ENCODE measurements around the gene DMRT3.

Gene DMRT3

GRCh38 chr9:970151-970996 lies 6.1 kb upstream of the DMRT3 start:
- in situ Hi-C loops (cut with MboI; ENCODE audit: low sequenced_read_pairs): no loop called here

GRCh38 chr9:971901-972500 lies 4.5 kb upstream of the DMRT3 start:
- in situ Hi-C loops (cut with MboI; ENCODE audit: low sequenced_read_pairs): no loop called here

GRCh38 chr9:972501-973294 lies 3.8 kb upstream of the DMRT3 start:
- in situ Hi-C loops (cut with MboI; ENCODE audit: low sequenced_read_pairs): no loop called here

GRCh38 chr9:973295-973834 lies 3.1 kb upstream of the DMRT3 start:
- in situ Hi-C loops (cut with MboI; ENCODE audit: low sequenced_read_pairs): no loop called here

GRCh38 chr9:974031-974995 lies 2.1 kb upstream of the DMRT3 start:
- in situ Hi-C loops (cut with MboI; ENCODE audit: low sequenced_read_pairs): no loop called here

GRCh38 chr9:974996-975739 lies 1.3 kb upstream of the DMRT3 start:
- in situ Hi-C loops (cut with MboI; ENCODE audit: low sequenced_read_pairs): no loop called here

GRCh38 chr9:975740-976257 lies 656 bp upstream of the DMRT3 start:
- in situ Hi-C loops (cut with MboI; ENCODE audit: low sequenced_read_pairs): no loop called here

- in situ Hi-C loops (cut with MboI; ENCODE audit: low sequenced_read_pairs): no loop called here
Observed at GRCh38 chr9:976943-977837, 735 bp downstream of the DMRT3 start.

GRCh38 chr9:977838-978830 lies 1.7 kb downstream of the DMRT3 start:
- in situ Hi-C loops (cut with MboI; ENCODE audit: low sequenced_read_pairs): no loop called here

- in situ Hi-C loops (cut with MboI; ENCODE audit: low sequenced_read_pairs): no loop called here
Observed at GRCh38 chr9:979983-980382, 3.5 kb downstream of the DMRT3 start.

GRCh38 chr9:980640-981039 lies 4.2 kb downstream of the DMRT3 start:
- in situ Hi-C loops (cut with MboI; ENCODE audit: low sequenced_read_pairs): no loop called here

GRCh38 chr9:981491-981898 lies 5.0 kb downstream of the DMRT3 start:
- in situ Hi-C loops (cut with MboI; ENCODE audit: low sequenced_read_pairs): no loop called here

- in situ Hi-C loops (cut with MboI; ENCODE audit: low sequenced_read_pairs): no loop called here
Observed at GRCh38 chr9:982394-983230, 6.2 kb downstream of the DMRT3 start.

- in situ Hi-C loops (cut with MboI; ENCODE audit: low sequenced_read_pairs): no loop called here
Observed at GRCh38 chr9:994005-994404, 17.6 kb downstream of the DMRT3 start.

GRCh38 chr9:995192-995591 lies 18.7 kb downstream of the DMRT3 start:
- in situ Hi-C loops (cut with MboI; ENCODE audit: low sequenced_read_pairs): no loop called here

GRCh38 chr9:995781-996180 lies 19.3 kb downstream of the DMRT3 start:
- in situ Hi-C loops (cut with MboI; ENCODE audit: low sequenced_read_pairs): no loop called here

All from HL-60/S4 (cell line).